GM18519 (cell line): Measurements from ENCODE around the gene HIBCH.
A peak's percentile ranks its signal among the peaks of the same experiment; 100 is the strongest.

ENCODE experiments used
- ATAC-seq: cut with Tn5 transposase; IDR thresholded peaks from one replicate; pipeline ENCODE4 v1.9.1; 2021; ENCODE audit warnings: mild to moderate bottlenecking, moderate library complexity; ENCODE audit not compliant: unreplicated experiment, low FRiP score

HIBCH gene

GRCh38 chr2:190199530-190199929 lies 120.1 kb downstream of the HIBCH start:
- no peak for ATAC-seq

- no peak for ATAC-seq
Observed at GRCh38 chr2:190199109-190199508, 120.5 kb downstream of the HIBCH start.

- no peak for ATAC-seq
Observed at GRCh38 chr2:190197143-190197720, 122.4 kb downstream of the HIBCH start.

- ATAC-seq = no peak
Observed at GRCh38 chr2:190190507-190191162, 129.0 kb downstream of the HIBCH start.

- ATAC-seq = no peak
Observed at GRCh38 chr2:190188289-190188688, 131.3 kb downstream of the HIBCH start.

GRCh38 chr2:190186238-190186637 lies 133.4 kb downstream of the HIBCH start:
- no peak for ATAC-seq

GRCh38 chr2:190185380-190185779 lies 134.2 kb downstream of the HIBCH start:
- no peak for ATAC-seq

GRCh38 chr2:190184460-190184859 lies 135.2 kb downstream of the HIBCH start:
- ATAC-seq = no peak

- ATAC-seq = no peak
Observed at GRCh38 chr2:190183539-190183938, 136.1 kb downstream of the HIBCH start.

- peak; percentile 36 for ATAC-seq
Observed at GRCh38 chr2:190182071-190182524, 137.5 kb downstream of the HIBCH start.

GRCh38 chr2:190181123-190181669 lies 138.4 kb downstream of the HIBCH start:
- ATAC-seq = no peak

- peak; percentile 50 for ATAC-seq
Observed at GRCh38 chr2:190180313-190181122, 139.1 kb downstream of the HIBCH start.

GRCh38 chr2:190179754-190180312 lies 139.8 kb downstream of the HIBCH start:
- no peak for ATAC-seq

GRCh38 chr2:190178066-190178722 lies 141.4 kb downstream of the HIBCH start:
- ATAC-seq = no peak

GRCh38 chr2:190177249-190178040 lies 142.2 kb downstream of the HIBCH start:
- no peak for ATAC-seq

GRCh38 chr2:190173392-190173791 lies 146.2 kb downstream of the HIBCH start:
- no peak for ATAC-seq

GRCh38 chr2:190170673-190171072 lies 149.0 kb downstream of the HIBCH start:
- ATAC-seq = no peak

- no peak for ATAC-seq
Observed at GRCh38 chr2:190169221-190170072, 150.2 kb downstream of the HIBCH start.

- no peak for ATAC-seq
Observed at GRCh38 chr2:190167702-190168101, 151.9 kb downstream of the HIBCH start.
